HG03103 (cell line): ENCODE data around the gene CCNC.
"Not testable (repeated sequence)": the region's sequence is repeated elsewhere in the genome, so short reads cannot be mapped to it uniquely, and the experiment has no call there.

ENCODE experiments used
- ATAC-seq: cut with Tn5 transposase; IDR thresholded peaks from one replicate; pipeline ENCODE4 v1.9.1; 2021; ENCODE audit warnings: low read depth; ENCODE audit not compliant: unreplicated experiment

CCNC gene

DNA sequence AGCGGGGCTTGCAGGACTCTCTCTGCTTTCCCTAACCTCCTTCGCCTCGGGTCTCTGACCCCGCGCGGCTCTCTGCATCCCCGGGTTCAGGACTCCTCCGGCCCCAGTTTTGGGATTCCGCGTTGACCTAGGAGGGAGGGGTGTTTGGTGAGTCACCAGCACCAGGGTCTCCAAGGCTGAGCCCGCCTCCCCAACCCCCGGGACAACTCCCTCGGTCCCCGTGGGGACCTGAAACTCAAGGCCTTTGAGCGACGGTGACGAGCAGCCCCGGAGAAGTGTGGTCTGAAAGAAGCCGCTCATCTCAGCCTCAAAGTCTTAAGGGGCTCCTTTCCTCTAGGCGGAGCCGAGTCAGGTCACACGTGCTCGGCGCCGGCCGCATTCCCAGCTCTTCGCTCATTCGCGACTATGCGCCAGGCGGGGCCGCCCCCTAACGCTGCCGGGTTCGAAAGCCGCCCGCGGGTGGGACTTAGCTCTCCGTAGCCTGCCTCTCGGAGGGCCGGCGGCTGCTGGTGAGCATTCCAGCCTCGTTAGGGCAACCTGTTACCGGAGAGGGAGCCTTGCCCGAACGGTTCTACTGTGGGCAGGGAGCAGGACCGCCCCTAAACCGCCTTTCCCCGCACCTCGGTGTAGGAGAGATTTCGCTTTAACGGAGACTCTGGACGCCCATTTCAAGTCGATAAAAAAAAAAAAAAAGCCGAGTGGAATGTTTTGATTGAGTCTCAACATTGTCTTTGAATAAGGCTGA is 35.1 kb upstream of the CCNC start:
- ATAC-seq = peak; percentile 48

- no peak for ATAC-seq
Observed at GRCh38 chr6:99602520-99603420, 34.3 kb upstream of the CCNC start.

DNA sequence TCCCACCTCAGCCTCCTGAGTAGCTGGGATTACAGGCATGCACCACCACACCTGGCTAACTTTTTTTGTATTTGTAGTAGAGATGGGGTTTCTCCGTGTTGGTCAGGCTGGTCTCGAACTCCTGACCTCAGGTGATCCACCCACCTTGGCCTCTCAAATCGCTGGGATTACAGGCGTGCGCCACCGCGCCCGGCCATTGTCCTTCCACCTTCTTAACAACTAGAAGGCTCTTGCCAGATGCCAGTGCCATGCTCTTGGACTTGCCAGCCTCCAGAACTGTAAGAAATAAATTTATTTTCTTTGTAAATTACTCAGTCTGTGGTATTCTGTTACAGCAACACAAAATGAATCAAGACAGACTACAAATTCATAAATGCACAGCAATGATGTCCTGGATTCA is 26.2 kb upstream of the CCNC start:
- ATAC-seq = not testable (repeated sequence)

DNA sequence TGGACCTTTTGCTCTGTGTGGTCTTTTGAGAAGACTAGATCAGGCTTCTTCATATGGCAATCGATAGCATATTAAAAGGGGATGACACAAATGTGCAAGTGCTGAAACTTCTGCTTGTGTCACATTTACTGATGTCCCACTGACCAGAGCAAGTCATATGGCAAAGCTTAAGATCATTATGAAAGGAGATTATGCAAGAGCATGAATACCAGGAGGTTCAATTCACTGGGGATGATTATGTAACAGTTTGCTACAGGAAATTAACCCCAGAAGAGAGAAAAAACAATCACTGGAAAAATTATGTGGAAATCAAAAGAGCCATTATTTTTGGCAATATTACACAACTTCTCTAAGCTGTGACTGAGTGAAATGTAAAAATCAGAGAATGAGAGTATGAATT is 24.4 kb upstream of the CCNC start:
- no peak for ATAC-seq

DNA sequence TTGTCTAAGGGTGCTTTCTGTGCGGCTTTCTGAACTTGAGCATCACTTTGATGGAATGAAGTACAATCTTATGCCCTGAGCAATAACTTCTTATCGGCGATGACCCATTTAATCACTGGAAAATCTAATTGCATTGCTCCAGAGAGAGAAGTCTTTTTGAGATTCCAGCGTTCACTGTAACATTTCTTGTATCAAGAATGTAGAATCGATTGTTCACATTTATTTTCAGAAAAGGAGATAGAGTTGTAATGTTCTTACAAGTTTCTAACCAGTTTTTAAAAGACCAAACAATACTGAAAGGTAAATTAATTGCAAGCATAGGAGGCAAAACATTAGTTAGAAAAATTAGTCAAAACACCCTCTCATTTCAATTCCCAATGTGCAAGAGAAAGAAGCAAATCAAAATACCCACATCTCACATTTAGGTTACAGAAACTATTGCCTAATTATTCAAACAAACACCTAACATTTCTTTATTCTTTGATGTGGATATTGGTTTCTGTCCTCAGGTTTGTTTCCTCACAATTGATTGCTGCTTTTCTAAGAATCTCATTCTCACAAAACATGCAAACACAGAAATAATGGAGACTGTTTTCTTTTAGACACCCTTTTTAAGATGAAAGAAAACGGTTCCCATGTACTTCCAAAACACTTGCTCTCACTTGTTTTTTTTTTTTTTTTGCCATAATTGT is 23.4 kb upstream of the CCNC start:
- no peak for ATAC-seq

DNA sequence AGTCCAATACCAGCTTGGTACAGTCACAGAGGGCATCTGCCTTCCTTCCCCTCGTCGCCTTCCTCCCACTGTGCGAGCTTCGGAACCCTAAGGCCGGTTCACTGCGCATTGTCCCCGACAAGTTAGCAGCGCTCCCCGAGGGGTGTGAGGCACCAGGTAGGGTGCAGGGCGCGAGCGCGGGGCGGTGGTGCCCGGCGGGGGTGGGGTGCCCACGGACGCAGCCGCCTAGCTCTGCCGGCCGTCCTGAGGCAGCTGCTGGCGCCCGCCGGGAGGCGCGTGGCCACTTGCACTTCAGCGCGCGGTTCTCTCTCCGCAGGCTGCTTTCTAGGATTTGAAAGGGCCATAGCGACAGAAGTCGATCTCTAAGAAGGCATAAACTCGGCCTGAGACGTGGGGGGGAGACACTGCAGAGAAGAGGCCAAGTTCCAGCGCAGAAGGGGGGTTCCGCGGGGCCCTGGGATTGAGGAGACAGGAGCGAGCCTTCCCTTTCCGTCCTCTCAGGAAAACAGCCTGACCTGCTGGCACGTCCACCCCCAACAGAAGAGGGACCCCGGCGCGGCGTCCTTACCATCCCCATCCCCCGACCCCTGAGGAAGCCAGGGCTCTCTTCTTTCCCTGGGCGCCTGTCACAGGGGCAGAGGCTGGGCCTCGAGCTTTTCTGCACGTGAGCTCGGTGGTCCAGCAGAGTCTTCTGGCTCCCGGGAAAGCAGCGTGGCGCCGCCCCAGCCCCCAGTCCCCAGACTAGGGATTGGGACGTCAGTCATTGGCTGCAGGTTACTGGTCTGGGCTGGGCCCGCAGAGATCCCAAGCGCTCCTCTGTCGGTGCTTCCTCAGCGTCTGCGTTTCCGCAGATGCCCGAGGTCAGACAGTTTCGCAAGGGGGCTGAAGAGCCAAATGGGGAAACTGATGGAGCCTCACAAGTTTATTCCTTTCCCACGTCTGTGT is 22.5 kb upstream of the CCNC start:
- ATAC-seq = no peak

GRCh38 chr6:99589907-99590493 is 21.5 kb upstream of the CCNC start:
- ATAC-seq = no peak

DNA sequence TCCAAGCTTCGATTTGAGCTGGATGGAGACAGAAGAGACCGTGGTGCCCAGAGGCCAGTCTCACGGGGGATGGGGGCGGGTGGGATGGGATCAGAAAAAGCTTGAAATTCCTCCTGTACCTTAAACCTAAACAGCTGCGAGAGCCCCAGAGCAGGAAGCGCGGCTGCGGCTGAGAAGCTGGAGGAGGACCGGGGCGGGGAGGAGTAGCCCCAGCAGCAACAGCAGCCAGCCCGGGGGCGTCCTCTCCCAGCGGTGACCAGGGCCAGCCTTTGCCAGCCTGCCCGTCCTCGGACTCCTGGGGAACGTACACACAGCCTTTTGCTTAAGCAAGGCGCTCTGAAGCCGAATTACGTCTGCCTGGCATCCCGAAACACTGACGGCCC is 20.8 kb upstream of the CCNC start:
- ATAC-seq = peak; percentile 18

DNA sequence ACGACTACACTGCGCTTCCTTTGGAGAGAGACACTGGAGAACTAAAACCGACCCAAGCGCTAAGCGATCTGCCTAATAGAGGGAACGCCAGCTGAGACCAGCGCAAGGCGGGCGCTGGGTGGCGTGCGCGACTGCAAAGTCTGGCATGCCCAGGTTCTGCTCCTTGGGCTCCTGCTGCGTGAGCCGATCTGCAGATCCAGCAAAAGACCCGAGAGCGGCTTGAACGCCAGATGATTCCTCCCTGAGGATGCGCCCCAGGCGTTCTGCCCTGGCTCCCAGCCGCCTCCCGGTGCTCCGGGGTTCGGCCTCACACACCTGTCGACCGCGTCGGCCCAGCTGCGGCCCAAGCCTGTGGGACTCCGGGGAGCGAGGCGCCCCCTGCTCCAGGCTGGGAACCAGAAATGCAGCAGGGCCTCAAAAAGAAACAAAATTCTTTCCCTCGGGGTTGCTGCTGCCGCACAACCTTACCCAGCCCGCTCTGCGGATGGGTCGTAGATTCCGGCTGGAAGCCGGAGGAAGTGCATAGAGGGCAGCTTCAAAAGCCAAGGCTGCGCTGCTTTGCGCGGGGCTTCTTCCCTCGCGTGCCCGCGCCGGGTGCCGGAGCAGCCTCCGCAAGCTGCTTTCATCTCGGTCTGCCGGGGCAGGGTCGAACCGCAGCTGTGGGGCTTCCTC is 20.3 kb upstream of the CCNC start:
- peak; percentile 95 for ATAC-seq

DNA sequence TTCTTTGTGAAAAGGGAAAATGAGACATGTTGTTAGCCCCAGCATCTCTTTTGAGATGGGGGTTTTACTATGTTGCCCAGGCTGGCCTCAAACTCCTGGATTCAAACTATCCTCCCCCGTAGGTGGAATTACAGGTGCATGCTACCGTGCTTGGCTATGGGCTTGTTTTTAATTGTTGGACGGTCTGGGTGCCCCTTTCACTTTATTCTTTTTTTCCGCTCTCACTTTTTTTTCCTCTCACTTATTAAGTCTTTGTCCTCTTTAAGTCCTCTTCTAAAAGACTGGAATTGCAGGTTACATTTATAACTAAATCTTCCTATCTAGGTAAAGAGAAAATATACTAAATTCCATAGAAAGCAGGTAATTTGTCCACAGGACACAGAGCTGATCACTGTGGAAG is 19.3 kb upstream of the CCNC start:
- ATAC-seq = no peak

DNA sequence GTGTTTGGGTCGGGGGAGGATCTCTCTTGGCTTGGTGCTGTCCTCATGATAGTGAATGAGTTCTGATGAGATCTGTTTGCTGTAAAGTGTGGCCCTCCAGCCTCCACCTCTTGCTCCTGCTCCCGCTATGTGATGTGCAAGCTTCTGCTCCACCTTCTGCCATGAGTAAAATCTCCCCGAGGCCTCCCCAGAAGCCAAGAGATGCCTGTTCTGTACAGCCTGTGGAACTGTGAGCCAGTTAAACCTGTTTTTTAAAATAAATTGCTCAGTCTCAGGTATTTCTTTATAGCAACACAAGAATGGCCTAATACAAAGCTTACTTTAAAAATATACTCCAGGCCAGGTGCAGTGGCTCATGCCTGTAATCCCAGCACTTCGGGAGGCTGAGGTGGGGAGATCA is 11.3 kb upstream of the CCNC start:
- ATAC-seq = no peak

DNA sequence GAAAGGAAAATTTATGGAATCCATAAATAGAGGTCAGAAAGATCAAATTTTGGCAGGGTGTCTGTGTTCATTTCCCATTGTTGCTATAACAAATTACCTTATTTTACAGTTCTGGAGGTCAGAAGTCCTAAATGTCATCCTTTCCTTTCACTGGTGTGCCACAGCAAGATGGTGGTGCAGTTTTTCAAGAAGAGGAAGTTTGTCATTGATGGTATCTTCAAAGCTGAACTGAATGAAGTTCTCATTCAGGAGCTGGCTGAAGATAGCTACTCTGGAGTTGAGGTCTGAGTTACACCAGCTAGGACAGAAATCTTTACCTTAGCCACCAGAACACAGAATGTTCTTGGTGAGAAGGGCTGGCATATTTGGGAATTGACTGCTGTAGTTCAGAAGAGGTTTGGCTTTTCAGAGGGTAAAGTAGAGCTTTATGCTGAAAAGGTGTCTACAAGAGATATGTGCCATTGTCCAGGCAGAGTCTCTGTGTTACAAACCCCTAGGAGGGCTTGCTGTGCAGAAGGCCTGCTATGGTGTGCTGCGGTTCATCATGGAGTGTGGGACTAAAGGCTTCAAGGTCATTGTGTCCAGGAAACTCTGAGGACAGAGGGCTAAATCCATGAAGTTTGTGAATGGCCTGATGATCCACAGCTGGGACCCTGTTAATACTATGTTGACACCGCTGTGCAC is 7.2 kb upstream of the CCNC start:
- ATAC-seq = no peak

- no peak for ATAC-seq
Observed at GRCh38 chr6:99573980-99574617, 5.6 kb upstream of the CCNC start.

GRCh38 chr6:99563056-99563723 is 5.3 kb downstream of the CCNC start:
- ATAC-seq = no peak

- no peak for ATAC-seq
Observed at GRCh38 chr6:99560668-99561067, 7.8 kb downstream of the CCNC start.

DNA sequence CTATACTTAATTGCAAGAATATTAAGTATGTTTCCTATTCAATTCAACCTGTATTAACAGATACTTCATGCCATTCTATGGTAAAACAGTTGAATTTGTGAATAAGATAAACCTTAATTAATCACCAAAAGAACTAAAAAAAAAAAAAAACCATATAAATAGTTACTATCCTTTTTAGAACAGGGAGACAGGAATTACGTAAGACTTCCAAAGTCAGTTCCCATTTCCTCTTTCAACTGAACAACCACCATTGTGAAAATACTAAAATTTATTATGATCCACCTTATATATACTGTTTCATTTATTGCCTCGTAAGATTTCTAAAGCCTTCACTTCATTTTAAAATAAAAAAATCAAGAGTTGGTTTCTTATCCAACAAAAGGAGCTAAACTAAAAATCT is 9.4 kb downstream of the CCNC start:
- ATAC-seq = no peak

- no peak for ATAC-seq
Observed at GRCh38 chr6:99553888-99554287, 14.6 kb downstream of the CCNC start.
